ENCODE data around the gene ADARB2.

The ADARB2 gene

GRCh38 chr10:1535301-1535965, 201.9 kb downstream of the ADARB2 start:
- Mint-ChIP-seq H3K9me3 (no peaks in the 10 kb centered on the region), H3K4me3 (no peak overlapping the region), H3K36me3 (no peaks in the 10 kb centered on the region), H3K27ac (no peak overlapping the region), H3K4me1 (peaks cover 4% of the 10 kb centered on the region)
- ATAC-seq, result no peak
- no peak for DNase-seq (ENCODE audit: low spot score in 2 of 2)

GRCh38 chr10:1534820-1535219, 202.5 kb downstream of the ADARB2 start:
- Mint-ChIP-seq H3K36me3 (no peaks in the 10 kb centered on the region), H3K4me3 (no peak overlapping the region), H3K9me3 (no peaks in the 10 kb centered on the region), H3K4me1 (peaks cover 8% of the 10 kb centered on the region), H3K27ac (no peak overlapping the region)
- ATAC-seq, result no peak
- no peak for DNase-seq (ENCODE audit: low spot score in 2 of 2)

- Mint-ChIP-seq H3K36me3 (no peaks in the 10 kb centered on the region), H3K27ac (no peak overlapping the region), H3K4me3 (no peak overlapping the region), H3K4me1 (peaks cover 8% of the 10 kb centered on the region), H3K9me3 (no peaks in the 10 kb centered on the region)
- no peak for DNase-seq (ENCODE audit: low spot score in 2 of 2)
- no peak for ATAC-seq
These were observed 204.7 kb downstream of the ADARB2 start for GRCh38 chr10:1532636-1533035.

GRCh38 chr10:1531883-1532597, 205.3 kb downstream of the ADARB2 start:
- H3K9me3 Mint-ChIP-seq, result no peaks in the 10 kb centered on the region
- ATAC-seq (no peak), DNase-seq (ENCODE audit: low spot score in 2 of 2) (no peak)
- peaks cover 8% of the 10 kb centered on the region for H3K4me1 Mint-ChIP-seq
- H3K27ac Mint-ChIP-seq, result no peak overlapping the region
- no peak overlapping the region for H3K4me3 Mint-ChIP-seq
- H3K36me3 Mint-ChIP-seq, result no peaks in the 10 kb centered on the region

GRCh38 chr10:1530871-1531517, 206.3 kb downstream of the ADARB2 start:
- Mint-ChIP-seq H3K4me3 (no peak overlapping the region), H3K27ac (no peak overlapping the region), H3K4me1 (peaks cover 8% of the 10 kb centered on the region), H3K9me3 (no peaks in the 10 kb centered on the region), H3K36me3 (no peaks in the 10 kb centered on the region)
- DNase-seq (ENCODE audit: low spot score in 2 of 2), result no peak
- no peak for ATAC-seq

- Mint-ChIP-seq H3K36me3 (no peaks in the 10 kb centered on the region), H3K4me1 (peaks cover 8% of the 10 kb centered on the region), H3K4me3 (no peak overlapping the region), H3K9me3 (no peaks in the 10 kb centered on the region), H3K27ac (no peak overlapping the region)
- no peak for DNase-seq (ENCODE audit: low spot score in 2 of 2)
- ATAC-seq, result peak; percentile 21
These were observed 207.4 kb downstream of the ADARB2 start for GRCh38 chr10:1529806-1530413.

GRCh38 chr10:1527951-1528350, 209.4 kb downstream of the ADARB2 start:
- H3K36me3 Mint-ChIP-seq, result no peaks in the 10 kb centered on the region
- H3K4me1 Mint-ChIP-seq, result peaks cover 8% of the 10 kb centered on the region

GRCh38 chr10:1526436-1527055, 210.8 kb downstream of the ADARB2 start:
- ATAC-seq, result no peak
- H3K4me3 Mint-ChIP-seq, result no peak overlapping the region
- H3K27ac Mint-ChIP-seq, result no peak overlapping the region
- no peaks in the 10 kb centered on the region for H3K36me3 Mint-ChIP-seq
- peaks cover 8% of the 10 kb centered on the region for H3K4me1 Mint-ChIP-seq
- no peak for DNase-seq (ENCODE audit: low spot score in 2 of 2)
- no peaks in the 10 kb centered on the region for H3K9me3 Mint-ChIP-seq

More at GRCh38 chr10:1527951-1528350, 209.4 kb downstream of the ADARB2 start:
- Mint-ChIP-seq H3K4me3 (no peak overlapping the region), H3K27ac (no peak overlapping the region), H3K9me3 (no peaks in the 10 kb centered on the region)
- DNase-seq (ENCODE audit: low spot score in 2 of 2) (no peak), ATAC-seq (no peak)

GRCh38 chr10:1525354-1526162, 211.8 kb downstream of the ADARB2 start:
- DNase-seq (ENCODE audit: low spot score in 2 of 2), result no peak
- no peaks in the 10 kb centered on the region for H3K36me3 Mint-ChIP-seq
- no peak for ATAC-seq
- H3K27ac Mint-ChIP-seq, result no peak overlapping the region
- peaks cover 5% of the 10 kb centered on the region for H3K4me1 Mint-ChIP-seq
- no peak overlapping the region for H3K4me3 Mint-ChIP-seq
- no peaks in the 10 kb centered on the region for H3K9me3 Mint-ChIP-seq

- DNase-seq (ENCODE audit: low spot score in 2 of 2) (no peak), ATAC-seq (no peak)
- no peak overlapping the region for H3K4me3 Mint-ChIP-seq
- no peaks in the 10 kb centered on the region for H3K9me3 Mint-ChIP-seq
- H3K4me1 Mint-ChIP-seq, result no peaks in the 10 kb centered on the region
- H3K36me3 Mint-ChIP-seq, result no peaks in the 10 kb centered on the region
- H3K27ac Mint-ChIP-seq, result no peak overlapping the region
These were observed 212.8 kb downstream of the ADARB2 start for GRCh38 chr10:1524540-1524939.

GRCh38 chr10:1523221-1523620, 214.1 kb downstream of the ADARB2 start:
- no peak overlapping the region for H3K4me3 Mint-ChIP-seq
- H3K36me3 Mint-ChIP-seq, result no peaks in the 10 kb centered on the region
- ATAC-seq (no peak), DNase-seq (ENCODE audit: low spot score in 2 of 2) (no peak)
- no peaks in the 10 kb centered on the region for H3K9me3 Mint-ChIP-seq
- no peaks in the 10 kb centered on the region for H3K4me1 Mint-ChIP-seq
- H3K27ac Mint-ChIP-seq, result no peak overlapping the region

- DNase-seq (ENCODE audit: low spot score in 2 of 2) (no peak), ATAC-seq (no peak)
- no peaks in the 10 kb centered on the region for H3K9me3 Mint-ChIP-seq
- H3K27ac Mint-ChIP-seq, result no peak overlapping the region
- H3K4me3 Mint-ChIP-seq, result no peak overlapping the region
- H3K4me1 Mint-ChIP-seq, result no peaks in the 10 kb centered on the region
- no peaks in the 10 kb centered on the region for H3K36me3 Mint-ChIP-seq
These were observed 215.1 kb downstream of the ADARB2 start for GRCh38 chr10:1522237-1522636.

- DNase-seq (ENCODE audit: low spot score in 2 of 2) (no peak), ATAC-seq (no peak)
- Mint-ChIP-seq H3K9me3 (no peaks in the 10 kb centered on the region), H3K36me3 (no peaks in the 10 kb centered on the region), H3K4me3 (no peak overlapping the region), H3K4me1 (no peaks in the 10 kb centered on the region), H3K27ac (no peak overlapping the region)
These were observed 215.6 kb downstream of the ADARB2 start for GRCh38 chr10:1521741-1522140.

- no peak for DNase-seq (ENCODE audit: low spot score in 2 of 2)
- no peak overlapping the region for H3K4me3 Mint-ChIP-seq
- H3K36me3 Mint-ChIP-seq, result no peaks in the 10 kb centered on the region
- H3K9me3 Mint-ChIP-seq, result no peaks in the 10 kb centered on the region
- H3K4me1 Mint-ChIP-seq, result no peaks in the 10 kb centered on the region
- no peak overlapping the region for H3K27ac Mint-ChIP-seq
- ATAC-seq, result no peak
These were observed 216.3 kb downstream of the ADARB2 start for GRCh38 chr10:1520909-1521565.
